PC-9 (cell line): Measurements from ENCODE around the gene CDON.

Source experiments
- CTCF ChIP-seq: fragments of 200-600 bp; sonication (generic); conservative IDR thresholded peaks from 2 replicates; pipeline ENCODE4 v1.6.1; 2017; ENCODE audit warnings: mixed run types, antibody characterized with exemption, mild to moderate bottlenecking, moderate library complexity
- EZH2 ChIP-seq: fragments of 200-600 bp; sonication (generic); IDR thresholded peaks from 2 replicates; pipeline ENCODE4 v1.8.0; 2017; ENCODE audit warnings: antibody characterized with exemption, low read depth

- TF ChIP-seq CTCF (no peak), EZH2 (no peak)
Observed at GRCh38 chr11:125933030-125933813, 129.4 kb downstream of the CDON start.
